ENCODE measurements around the gene MYO7B.
A peak's percentile ranks its signal among the peaks of the same experiment; 100 is the strongest.

The MYO7B gene

DNA sequence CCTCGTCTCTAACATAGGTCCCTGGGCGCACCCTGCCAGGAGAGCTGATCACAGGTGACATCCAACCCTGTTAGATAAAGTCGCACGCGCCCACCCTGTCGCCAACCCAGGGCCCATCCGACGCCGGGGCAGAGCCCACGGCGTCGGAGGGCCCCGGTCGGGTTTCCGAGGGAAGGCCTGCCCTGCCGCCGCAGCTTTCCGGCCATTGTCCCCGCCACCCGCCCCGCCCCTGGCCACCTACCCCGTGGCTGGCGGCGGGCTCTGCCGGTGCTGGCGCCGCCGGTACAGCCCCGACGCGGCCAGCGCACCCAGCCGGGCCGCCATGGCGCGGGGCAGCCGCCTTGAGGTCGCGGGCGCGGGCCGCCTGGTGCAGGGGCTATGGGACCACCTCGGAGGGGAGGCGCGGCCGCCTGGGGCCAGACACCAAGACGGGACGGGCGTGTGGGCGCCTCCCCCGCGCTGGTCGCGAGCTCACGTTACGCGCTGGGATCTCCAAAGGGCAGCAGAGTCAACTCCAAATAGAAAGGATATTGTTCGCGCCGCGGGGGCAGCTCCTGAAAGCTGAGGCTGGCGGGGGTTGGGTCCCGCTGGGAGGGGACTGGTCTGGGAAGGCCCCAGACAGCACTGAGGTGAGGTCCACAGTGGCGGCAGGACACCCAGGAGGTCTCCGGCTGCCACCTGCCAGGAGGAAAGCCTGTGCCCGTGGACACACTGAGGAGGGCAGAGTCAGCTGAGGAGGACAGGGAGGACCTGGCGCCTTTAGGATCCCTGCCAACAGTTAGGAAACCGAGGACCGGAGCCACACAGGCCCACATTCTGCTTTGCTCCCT is 128.8 kb downstream of the MYO7B start:
- no peak for DNase-seq (ENCODE audit: low spot score)

DNA sequence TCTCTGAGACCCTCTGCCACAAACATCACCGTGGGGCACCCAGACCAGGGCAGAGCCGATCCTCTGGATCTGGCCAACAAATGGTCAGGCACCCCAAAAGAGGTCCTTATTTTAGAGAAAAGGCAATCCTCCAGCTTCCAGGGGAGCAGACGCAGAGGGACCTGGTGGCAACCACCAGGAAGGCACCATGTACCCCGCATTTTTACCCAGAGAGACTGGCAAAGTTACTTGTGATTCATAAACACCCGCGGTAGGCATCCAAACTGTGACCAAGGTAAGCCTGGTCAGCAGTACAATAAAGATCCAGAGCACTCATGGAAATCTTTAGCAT is 129.4 kb downstream of the MYO7B start:
- DNase-seq (ENCODE audit: low spot score), result no peak

DNA sequence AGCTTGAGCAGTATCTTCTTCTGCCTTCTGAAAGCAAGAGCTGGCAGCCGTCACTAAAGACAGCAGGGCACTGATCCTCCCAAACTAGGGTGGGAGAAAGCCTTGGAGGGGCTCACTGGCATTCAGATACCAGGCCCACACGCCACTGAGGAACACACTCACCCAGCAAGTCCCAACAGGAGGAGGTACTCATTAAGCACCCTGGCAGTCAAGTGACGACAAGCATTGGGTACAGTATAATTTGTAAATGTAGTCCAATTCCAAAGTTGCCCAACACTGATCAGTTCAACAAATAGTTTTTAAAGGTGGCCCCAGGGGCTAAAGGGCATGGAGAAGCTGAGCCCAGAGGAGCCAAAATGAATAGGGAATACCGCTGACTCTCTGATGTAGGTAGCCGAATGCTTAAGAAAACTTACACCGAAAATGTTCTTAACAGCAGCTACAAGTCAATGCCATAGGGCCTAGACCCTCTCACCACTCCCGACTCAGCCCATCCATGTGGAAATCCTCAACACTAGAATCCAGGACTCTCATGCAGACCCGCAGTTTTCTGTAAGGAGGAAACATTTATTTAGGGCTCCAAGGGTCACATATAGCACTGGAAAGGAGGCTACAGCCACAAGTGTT is 129.9 kb downstream of the MYO7B start:
- no peak for DNase-seq (ENCODE audit: low spot score)

DNA sequence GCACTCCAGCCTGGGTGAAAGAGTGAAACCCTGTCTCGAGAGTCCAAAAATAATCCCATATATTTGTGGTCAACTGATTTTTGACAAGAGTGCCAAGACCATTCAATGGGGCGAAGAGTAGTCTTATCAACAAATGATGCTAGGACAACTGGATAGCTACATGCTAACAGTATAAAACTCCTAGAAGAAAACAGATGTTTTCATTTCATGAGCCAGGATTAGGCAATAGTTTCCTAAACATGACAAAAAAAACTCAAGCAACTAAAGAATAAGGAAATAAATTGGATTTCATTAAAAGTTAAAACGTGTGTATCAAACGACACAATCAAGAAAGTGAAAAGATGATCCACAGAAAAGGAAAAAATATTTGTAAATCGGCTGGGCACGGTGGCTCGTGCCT is 133.6 kb downstream of the MYO7B start:
- DNase-seq (ENCODE audit: low spot score), result no peak

DNA sequence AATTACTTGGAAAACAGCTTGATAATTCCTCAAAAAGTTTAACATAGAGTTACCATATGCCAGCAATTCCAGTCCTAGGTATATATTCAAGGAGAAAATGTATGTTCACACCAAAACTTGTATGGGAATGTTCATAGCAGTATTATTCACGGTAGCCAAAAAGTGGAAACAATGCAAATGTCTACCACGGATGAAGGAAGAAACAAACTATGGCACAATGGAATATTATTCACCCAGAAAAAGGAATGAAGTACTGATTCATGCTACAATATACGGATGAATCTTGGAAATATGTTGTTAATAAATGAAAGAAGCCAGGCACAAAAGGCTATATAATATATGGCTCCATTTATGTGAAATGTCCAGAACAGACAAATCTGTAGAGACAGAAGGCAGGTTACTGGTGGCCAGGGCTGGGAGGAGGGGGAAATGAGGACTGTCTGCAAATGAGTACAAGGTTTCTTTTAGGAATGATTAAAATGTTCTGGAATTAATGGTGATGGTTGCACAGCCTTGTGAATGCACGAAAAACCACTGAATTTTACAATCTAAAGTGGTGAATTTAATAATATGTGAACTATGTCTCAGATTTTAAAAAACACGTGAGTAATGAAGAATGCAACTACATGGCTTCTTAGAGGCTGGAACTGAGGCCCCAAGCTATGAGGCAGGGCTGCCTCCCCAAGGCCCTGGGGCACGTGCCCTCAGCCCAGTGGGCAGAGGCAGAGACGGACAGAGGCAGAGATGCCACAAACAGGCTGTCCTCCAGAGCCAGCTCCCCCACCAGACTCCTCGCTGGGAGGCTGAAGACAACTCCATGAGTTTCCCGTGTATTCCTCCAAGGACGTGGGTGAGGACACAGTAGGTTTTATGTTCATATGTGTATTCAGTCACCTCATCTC is 134.8 kb downstream of the MYO7B start:
- no peak for DNase-seq (ENCODE audit: low spot score)

DNA sequence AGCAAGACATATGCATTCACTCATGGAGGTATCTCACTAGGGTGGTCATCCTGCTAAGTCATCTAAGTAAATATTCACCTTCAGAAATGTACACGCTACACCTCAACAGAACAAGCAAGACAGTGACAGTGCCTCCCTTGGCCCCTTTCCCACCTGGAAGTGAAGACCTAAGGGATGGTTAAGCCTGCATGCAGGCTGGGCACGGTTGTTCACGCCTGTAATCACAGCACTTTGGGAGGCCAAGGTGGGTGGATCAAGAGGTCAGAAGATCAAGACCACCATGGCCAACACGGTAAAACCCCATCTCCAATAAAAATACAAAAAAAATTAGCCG is 135.4 kb downstream of the MYO7B start:
- DNase-seq (ENCODE audit: low spot score), result no peak

DNA sequence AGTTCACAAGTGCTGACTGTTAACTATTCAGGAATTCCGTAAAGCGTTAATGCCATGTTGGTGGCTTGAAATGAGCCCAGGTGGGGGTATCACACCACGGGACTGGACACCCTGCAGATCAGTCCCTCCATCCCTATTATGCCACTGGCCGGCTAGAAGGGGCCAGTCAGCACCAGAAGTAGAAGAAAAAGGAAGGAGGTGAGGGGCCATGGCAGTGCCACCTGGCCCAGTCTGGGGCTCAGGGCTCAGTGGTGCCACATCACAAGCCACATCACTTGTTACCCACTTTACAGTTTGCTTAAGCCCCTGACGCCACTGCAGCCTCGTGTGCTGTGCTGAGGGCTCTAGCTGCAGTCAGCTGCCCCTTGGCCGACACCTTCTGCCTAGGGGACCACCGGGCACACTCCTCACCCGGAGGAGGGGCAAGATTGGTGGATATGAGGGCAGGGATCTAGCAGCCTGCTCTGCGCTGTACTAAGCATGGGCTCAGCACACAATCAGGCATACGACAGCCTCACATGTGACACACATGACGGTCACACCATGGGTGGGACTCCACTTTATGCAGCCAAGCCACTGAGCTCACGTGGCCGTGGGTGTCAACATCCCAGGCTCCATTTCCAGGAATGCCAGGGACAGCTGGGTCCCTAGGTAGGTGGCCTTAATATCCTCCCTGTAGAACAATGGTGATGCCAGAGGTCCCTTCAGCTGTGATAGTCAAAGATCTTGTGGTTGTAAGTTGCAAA is 136.2 kb downstream of the MYO7B start:
- no peak for DNase-seq (ENCODE audit: low spot score)

DNA sequence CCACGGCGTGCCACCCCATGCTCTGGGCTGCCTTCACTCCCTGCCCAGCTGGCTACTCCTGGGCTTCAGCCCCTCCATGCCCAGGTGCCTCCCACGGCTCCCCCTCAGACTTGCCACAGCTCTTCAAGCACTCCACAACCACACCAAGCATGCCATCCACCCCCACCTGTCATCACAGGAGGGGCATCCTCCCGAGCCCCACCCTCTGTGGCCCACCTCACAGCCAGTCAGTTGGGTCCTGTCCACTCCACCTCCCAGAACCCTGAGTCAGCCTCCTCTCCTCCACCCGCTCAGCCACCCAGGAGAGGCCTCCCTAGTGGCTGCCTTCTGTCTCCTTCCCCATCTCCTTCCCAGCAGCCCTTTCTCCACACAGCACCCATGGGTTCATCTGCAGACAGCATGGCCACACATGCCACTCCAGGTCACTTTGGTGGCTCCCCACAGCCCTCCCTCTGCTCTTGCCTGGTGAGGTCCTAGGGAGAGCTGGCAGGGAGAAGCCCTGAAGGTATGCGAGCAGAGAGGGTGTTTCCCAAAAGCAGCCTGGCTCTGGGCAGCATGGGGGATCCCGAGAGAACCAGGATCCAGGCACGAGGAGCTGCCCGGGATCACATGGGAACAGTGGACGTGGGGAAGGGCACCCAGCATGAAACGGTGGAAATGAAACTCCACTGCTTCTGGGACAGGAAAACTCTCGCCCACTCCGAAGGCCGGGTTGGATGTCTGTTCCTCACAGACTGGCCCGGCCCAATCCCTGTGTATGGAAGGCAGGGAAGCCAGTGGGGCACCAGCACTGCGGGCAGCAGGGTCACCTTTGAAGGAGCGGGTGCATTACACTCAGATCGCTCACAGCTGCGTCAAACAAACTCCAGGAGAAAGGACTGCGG is 137.1 kb downstream of the MYO7B start:
- DNase-seq (ENCODE audit: low spot score), result no peak

DNA sequence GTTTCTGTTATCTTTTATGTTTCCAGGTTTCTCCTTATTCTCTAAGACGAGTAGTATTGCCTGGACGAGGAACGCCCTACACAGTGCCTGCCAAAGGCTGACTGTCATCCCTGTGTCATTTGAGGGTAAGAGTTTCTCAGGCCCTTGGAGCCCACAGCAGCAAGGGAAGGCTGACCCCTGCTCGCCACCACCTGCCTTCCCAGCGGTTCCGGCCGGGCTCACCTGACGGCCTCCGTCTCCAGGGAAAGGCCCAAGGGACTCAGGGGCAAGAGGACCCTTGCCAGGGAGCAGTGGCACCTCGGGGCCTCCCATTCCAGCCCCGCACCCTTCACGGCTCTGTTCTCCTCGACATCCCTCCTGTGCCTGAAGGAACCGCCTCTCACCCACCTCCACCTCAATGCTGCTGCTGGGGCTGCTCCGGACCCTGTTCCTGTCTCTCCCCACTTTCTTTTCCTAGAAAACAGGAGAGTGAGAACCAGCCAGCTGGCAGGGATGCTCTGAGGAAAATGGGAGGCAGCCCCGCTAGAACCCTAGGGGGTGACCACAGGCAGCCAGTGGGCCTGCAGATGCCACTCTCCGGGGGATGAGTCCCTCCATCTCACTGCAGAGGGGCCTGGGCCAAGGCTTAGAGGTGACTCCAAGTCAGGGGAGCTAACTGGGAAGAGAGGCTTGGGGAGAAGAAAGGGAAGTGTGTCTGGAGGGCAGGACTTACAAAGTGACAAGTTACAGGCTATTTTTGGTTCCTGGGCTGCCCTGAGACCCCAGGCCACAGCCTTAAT is 138.0 kb downstream of the MYO7B start:
- no peak for DNase-seq (ENCODE audit: low spot score)

DNA sequence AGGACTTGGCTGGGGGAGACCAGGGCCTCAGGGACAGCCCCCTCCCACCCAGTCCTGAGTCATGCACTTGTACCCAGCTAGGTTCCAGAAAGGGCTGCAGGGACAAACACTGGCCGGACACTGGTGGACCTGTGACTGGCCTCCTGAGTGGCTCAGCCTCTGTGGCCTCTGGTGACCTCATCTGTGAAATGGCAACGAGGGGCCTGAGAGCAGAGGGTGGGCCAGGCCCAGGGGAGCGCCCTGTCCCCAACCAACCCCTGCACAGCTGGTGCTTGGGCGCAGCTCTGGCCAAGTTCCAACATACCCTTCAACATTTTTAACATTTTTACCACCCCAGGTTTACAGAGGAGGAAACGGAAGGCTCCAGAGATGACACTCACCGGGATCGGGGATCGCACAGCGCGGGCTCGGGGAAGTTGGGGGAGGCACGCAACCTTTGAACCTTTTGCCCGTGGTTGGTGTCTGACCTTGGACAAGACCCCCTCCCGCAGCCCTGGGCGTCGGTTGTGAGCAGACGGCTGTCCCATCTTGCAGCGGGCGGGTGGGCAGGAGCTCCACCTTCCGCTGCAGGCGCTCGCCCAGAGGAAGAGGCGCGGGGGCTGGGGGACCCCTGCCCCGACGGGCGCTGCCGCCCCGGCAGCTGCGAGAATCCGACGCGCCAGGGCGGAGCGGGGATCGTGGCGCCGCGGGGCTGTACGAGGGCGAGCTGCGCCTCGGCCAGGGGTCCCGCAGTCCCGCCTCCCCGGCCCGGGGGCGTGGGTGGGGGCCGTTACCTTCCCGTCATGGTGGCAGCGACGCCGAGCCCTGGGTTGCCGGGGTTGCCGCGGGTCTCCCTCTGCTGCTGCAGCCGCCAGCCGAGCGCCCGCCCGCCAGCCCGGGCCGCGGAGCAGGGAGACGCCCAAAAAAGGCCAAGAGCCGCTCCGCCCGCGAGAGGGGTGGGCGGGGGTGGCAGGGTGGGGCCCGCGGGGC is 139.0 kb downstream of the MYO7B start:
- DNase-seq (ENCODE audit: low spot score), result peak; percentile 29

DNA sequence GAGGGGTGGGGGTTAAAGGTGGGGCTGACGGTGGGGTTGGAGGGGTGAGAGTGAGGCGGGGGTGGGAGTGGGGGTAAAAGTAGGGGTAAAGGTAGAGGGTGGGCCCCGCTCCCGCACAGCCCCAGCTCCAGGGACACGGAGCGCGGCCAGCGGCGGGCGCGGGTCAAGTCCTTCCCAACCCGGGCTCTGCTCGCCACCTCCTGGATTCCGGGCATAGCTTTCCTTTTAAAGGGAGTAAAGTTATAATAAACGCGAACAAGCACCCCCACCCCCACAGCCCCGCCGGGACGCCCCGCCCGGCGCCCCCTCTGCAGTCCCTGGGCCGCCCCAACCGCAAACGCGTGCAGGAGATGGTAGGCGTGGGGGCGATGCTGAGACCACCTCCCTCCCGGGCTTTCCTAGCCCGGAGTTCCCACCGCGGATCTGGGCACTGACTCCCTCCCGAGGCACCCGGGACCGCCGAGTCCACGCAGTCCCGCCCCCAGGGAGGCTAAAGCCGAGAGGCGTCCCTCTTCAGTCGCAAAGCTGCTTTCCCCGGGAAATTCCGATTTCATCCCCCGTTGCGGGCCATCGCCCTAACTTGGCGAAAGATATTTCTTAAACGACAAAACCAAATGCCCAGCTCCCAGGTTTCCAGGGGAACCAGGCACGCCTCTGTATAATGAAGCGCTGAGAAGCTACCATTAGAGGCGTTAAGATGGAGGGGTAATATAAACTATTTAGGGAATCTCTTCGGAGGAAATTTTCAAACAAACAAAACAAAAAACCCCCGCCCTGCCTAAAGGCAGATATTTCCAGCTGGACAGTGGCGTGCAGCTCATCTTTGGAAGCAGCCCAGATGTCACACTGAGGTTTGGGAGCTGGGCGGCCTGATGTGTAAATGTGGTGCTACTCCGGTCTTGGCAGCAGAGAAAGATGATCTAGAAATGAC is 140.1 kb downstream of the MYO7B start, which contains the start of gene LIMS2:
TSS of gene LIMS2 (minus strand) at position 200 of the 931 bp plus-strand sequence. CDS start 506 bp downstream, outside the sequence.
- no peak for DNase-seq (ENCODE audit: low spot score)

DNA sequence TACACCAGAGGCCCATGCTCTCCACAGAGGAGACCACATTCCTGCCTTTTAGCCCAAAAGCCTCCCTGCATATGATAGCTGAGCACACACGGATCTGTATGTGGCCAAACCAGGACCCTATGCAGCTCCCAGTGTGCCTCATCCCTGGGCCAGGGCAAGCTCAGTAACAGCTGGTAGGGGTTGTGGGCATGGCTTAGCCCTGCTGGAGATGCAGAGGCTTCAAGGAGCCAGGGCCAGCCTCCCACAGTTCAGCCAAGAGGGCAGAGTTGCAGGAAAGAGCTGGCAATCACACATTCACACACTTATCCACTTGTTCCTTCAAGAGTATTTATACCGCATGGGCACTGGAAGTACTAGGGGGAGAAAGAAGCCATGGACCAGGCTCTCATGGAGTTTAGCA is 141.4 kb downstream of the MYO7B start:
- no peak for DNase-seq (ENCODE audit: low spot score)

DNA sequence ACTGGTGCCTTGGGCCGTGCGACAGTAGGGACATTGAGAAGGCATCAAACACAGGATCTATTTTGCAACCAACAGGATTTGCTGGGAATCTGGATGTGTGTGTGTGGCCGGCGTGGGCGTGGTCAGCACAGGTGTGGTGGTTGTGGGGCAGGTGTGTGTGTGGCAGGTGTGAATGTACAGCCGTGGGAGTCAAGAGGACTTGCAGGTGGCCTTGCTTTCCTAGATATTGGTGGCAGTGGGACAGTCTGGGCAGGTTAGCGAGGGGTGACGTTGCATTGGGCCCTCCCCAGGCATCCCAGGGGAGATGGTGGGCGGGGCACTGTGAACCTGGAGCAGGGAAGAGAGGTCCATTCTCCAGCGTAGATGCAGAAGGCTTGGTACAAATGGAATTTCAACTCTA is 143.0 kb downstream of the MYO7B start:
- no peak for DNase-seq (ENCODE audit: low spot score)

DNA sequence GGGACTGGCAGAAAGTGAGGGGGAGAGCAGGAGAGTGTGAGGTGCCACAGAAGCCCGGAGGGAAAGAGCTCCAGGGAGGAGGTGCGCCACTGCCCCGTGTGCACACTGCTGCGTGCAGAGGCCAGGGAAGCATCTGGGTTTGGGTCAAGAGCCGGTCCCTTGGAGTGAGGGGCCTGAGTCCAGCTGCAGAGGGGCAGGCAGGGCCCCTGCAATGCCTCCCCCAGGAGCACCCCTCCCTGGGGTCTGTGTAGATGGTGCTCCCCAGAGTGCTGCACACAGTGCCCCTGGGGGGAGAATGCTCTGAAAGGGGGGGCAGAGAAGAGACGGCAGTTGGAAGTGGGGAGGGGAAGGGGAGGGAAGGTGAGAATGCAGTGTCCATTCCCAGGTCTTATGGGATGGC is 143.5 kb downstream of the MYO7B start:
- DNase-seq (ENCODE audit: low spot score), result no peak

DNA sequence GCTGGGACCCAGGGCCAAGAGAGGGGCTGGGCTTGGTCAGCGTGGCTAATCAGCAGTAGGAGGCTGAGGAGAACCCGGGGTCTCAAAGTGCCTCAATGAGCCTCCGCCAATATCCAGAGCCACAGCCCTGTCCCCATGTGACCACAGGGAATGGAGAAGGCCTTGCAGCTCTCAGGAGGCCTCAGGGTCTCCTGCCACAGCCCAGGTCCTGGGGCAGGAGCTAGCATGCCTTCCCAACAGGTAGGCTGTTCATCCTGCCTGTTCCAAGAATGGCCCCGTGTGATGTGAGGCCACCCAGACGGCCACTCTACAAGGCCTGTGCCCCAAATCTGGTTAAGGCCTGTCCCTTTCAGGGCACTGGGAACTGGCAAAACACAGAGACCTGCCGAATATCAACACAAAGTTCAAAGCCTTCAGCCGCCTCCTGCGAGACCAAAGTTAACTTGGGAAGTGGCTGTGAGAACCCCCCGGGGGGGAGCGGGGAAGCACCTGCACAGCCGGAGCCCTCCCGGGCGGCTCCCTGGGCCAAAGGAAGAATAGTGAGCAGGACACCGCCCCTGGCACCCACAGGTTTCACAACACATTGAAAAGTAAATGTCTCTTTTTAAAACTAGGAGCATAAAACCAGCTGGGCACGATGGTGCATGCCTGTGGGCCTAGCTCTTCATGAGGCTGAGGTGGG is 144.3 kb downstream of the MYO7B start:
- DNase-seq (ENCODE audit: low spot score), result no peak

DNA sequence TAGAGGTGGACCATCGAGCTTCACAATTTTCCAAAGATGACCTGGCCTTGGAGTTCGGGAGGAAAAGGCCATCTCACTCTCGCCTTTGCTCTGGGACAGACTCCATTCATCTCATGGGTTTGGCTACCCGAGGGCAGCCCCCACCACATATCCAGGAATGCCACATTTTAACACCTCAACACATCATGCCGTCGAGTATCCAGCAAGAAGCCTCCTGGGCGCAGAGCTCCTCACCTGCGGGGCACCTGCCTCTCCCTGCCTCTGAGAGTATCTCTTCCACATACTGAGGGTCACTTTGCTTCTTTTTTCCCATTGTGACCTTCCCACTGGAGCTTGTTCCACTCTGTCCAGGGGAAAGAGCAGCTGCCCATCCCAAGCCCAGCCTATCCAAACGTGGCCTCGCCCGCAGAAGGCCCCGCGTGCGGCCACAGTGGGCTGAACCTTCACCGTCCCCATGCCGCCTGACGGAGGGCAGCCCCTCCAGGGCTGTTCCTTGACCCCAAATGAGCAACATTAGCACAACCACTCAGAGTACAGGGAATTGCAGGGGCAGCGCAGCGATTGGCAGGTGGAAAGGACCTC is 145.3 kb downstream of the MYO7B start:
- no peak for DNase-seq (ENCODE audit: low spot score)

DNA sequence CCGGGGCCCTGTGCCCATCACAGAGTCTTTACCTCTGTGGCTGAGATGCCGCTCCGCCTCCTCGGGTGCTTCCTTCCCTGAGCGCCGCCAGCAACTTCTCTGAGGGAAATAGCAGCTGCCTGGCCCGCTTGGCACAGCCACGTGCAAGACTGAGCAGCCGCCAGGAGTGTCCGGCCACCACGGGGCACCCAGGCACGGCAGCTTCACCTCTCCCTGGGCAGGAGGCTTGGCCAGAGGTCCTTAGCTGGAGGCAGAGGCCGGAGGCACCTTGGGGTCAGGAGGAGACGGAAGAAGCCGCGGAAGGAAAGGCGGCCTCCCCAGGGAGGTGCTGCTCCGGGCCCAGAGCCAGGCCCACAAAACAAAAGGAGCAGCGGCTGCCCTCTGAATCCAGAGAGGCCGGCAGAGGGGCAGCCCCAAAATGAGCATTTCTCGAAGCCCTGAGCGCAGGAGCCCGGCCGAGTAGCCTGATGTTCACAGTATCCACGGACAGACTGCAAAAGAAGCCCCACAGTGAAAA is 145.9 kb downstream of the MYO7B start:
- DNase-seq (ENCODE audit: low spot score), result no peak

Measured in COLO829 (cell line).